HFF-Myc (cell line): ENCODE data around the gene CLIC6.

Experiments
- DNase-seq: peaks from one replicate; pipeline ENCODE4 v3.0.0-alpha.2; 2011; ENCODE audit warnings: low read depth; ENCODE audit errors: extremely low read depth
- H3K4me3 ChIP-seq: replicated peaks from 2 replicates; pipeline ENCODE4 v1.5.1; 2011; ENCODE audit warnings: low read depth, mild to moderate bottlenecking, control low read depth, low read length
- CTCF ChIP-seq: IDR thresholded peaks from 2 replicates; pipeline ENCODE4 v1.5.1; 2012; ENCODE audit warnings: mild to moderate bottlenecking, low read depth, low read length, control low read depth; ENCODE audit errors: missing control alignments

The CLIC6 gene

GRCh38 chr21:34668803-34669148 is at the start of gene CLIC6:
Gene CLIC6, plus strand, starts transcription at chr21:34668994. Its CDS starts 395 bp downstream, at chr21:34669389.
- TF ChIP-seq CTCF = no peak
- no peak for DNase-seq
- H3K4me3 ChIP-seq = peak within 1 kb of the TSS; percentile 12; the same call in 1 of the 2 replicates

GRCh38 chr21:34619841-34620665 is 48.7 kb upstream of the CLIC6 start:
- no peak for TF ChIP-seq CTCF
- H3K4me3 ChIP-seq = no peak overlapping the region
- DNase-seq = no peak

GRCh38 chr21:34621434-34622350 is 47.1 kb upstream of the CLIC6 start:
- no peak for TF ChIP-seq CTCF
- DNase-seq = no peak
- H3K4me3 ChIP-seq = no peak overlapping the region

GRCh38 chr21:34623516-34623915 is 45.3 kb upstream of the CLIC6 start:
- no peak for DNase-seq
- no peak overlapping the region for H3K4me3 ChIP-seq
- TF ChIP-seq CTCF = no peak

GRCh38 chr21:34625030-34625593 is 43.7 kb upstream of the CLIC6 start:
- H3K4me3 ChIP-seq = no peak overlapping the region
- no peak for DNase-seq
- no peak for TF ChIP-seq CTCF

- H3K4me3 ChIP-seq = no peak overlapping the region
- no peak for TF ChIP-seq CTCF
Observed at GRCh38 chr21:34626131-34626530, 42.7 kb upstream of the CLIC6 start.

More at GRCh38 chr21:34626131-34626530, 42.7 kb upstream of the CLIC6 start:
- DNase-seq = no peak
